OCI-LY1 (cell line): ENCODE results near the gene WBP1L.

ENCODE experiments used
- EZH2 ChIP-seq: fragments of 200-600 bp; sonication (generic), shearing (Covaris generic); IDR thresholded peaks from 2 replicates; pipeline ENCODE4 v1.8.0; 2017; ENCODE audit warnings: borderline replicate concordance, mixed run types, mild to moderate bottlenecking, antibody characterized with exemption, low read length, moderate library complexity, mixed read lengths
- TF ChIP-seq, protein P1 (sequence below): fragments of 200-600 bp; sonication (generic), shearing (Covaris generic); IDR thresholded peaks from 2 replicates; pipeline ENCODE4 v1.5.1; 2017; ENCODE audit warnings: mild to moderate bottlenecking, antibody characterized with exemption, low read length, moderate library complexity, mixed read lengths

DNA sequence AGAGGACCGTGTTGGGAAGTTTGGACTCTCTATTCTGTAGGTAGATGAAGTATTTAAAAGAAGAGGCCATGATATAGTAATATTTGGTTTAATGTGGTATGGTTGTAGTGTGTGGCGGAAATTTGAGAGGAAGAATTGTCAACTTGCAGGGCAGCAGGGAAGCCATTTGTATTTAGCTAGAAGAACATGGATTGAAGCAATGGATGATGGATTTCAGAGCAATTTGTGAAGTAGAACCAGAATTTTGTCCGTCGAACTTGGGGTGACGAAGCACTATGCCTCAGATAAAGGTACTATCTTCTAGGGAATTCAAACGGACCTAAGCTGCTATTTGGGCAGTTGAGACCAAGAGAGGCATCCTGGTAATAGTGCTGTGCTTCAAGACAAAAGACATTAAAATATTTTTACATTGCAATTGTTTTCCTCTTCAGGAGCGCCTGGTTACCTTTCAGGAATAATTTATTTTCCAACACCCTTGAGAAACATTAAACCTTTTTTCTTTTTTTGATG, 615 bp upstream of the WBP1L start:
- TF ChIP-seq, protein P1, sequence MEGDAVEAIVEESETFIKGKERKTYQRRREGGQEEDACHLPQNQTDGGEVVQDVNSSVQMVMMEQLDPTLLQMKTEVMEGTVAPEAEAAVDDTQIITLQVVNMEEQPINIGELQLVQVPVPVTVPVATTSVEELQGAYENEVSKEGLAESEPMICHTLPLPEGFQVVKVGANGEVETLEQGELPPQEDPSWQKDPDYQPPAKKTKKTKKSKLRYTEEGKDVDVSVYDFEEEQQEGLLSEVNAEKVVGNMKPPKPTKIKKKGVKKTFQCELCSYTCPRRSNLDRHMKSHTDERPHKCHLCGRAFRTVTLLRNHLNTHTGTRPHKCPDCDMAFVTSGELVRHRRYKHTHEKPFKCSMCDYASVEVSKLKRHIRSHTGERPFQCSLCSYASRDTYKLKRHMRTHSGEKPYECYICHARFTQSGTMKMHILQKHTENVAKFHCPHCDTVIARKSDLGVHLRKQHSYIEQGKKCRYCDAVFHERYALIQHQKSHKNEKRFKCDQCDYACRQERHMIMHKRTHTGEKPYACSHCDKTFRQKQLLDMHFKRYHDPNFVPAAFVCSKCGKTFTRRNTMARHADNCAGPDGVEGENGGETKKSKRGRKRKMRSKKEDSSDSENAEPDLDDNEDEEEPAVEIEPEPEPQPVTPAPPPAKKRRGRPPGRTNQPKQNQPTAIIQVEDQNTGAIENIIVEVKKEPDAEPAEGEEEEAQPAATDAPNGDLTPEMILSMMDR = no peak
- TF ChIP-seq EZH2 = no peak
